ENCODE results near the gene LPCAT1. TPM values are rescaled to one million over a fixed set of nuclear protein-coding genes. Genes with fewer than 3 reads are reported as not detected.

LPCAT1 gene
- total RNA-seq, 2 donors from 2014 or later, result 53.9 to 54.6 TPM

DNA sequence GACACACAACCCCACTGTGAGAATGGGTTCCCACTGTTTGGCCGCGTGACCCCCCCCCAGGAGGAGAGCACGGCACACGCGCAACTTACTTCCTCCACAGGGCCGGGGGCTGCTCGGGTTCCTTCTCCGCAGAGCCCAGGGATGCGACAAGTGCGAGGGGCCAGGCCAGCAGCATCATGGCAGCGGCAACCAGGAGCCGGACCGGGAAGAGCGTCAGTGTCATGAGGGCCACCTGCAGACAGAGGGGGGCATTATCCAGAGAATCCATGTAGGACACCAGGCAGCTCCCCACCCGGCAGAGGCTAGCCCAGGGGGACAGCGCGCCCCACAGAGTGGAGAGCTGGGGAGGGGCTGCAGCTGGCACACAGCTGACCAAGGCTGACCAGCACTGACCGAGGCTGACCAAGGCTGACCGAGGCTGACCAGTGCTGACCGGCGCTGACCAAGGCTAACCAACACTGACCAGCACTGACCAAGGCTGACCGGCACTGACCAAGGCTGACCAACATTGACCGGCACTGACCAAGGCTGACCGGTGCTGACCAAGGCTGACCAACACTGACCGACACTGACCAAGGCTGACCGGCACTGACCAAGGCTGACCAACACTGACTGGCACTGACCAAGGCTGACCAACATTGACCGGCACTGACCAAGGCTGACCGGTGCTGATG, 22.3 kb downstream of the LPCAT1 start:
- Histone ChIP-seq H3K27ac (no peak overlapping the region), H3K4me3 (no peak overlapping the region), H3K27me3 (replicated peaks; ENCODE audit: insufficient read depth) (no peaks in the 10 kb centered on the region), H3K36me3 (no peaks in the 10 kb centered on the region), H3K4me1 (ENCODE audit: control insufficient read depth in 1 of 2, low read depth in 2 of 2) (peaks cover 24 to 48% of the 10 kb centered on the region in 2 donors), H3K9me3 (no peaks in the 10 kb centered on the region)
- DNase-seq (ENCODE audit: low spot score) (no peak), ATAC-seq (ENCODE audit: insufficient number of reproducible peaks, low FRiP score, low read depth) (no peak)
- TF ChIP-seq, protein P1, sequence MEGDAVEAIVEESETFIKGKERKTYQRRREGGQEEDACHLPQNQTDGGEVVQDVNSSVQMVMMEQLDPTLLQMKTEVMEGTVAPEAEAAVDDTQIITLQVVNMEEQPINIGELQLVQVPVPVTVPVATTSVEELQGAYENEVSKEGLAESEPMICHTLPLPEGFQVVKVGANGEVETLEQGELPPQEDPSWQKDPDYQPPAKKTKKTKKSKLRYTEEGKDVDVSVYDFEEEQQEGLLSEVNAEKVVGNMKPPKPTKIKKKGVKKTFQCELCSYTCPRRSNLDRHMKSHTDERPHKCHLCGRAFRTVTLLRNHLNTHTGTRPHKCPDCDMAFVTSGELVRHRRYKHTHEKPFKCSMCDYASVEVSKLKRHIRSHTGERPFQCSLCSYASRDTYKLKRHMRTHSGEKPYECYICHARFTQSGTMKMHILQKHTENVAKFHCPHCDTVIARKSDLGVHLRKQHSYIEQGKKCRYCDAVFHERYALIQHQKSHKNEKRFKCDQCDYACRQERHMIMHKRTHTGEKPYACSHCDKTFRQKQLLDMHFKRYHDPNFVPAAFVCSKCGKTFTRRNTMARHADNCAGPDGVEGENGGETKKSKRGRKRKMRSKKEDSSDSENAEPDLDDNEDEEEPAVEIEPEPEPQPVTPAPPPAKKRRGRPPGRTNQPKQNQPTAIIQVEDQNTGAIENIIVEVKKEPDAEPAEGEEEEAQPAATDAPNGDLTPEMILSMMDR (IDR thresholded peaks at IDR 0.05), result no peak

DNA sequence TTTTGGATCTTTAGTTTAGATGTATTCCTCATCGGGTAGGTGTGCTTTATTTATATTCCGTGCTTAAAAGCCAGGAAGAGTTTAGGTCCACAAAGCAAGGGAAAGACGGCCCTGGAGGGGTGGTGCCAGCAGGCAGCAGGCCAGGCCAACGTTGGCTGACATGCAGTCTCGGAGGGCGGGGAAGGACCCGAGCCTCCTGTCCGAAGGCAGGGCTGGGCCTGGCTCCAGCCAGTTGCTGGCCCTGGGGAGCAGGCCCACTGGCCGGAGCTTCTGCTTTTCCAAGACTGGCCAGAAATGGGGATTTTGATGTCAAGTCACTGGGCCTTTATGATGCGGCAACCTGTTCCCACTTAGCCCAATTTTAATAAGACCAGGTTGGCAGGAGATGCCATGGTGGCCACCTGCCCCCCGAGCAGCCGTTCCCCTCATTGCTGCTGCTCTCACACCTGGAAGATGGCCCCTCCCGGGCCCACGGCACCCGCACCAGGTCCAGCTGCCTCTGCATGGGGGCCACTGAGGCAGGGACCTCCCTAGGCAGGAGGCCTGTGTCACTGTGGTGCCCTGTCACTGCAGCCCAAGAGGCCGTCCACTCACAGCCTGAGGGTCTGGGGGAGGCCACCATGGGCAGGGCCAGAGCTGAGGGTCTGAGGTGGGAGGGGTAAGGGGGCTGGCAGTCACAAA, 23.2 kb downstream of the LPCAT1 start:
- ATAC-seq (ENCODE audit: insufficient number of reproducible peaks, low FRiP score, low read depth) (no peak), DNase-seq (ENCODE audit: low spot score) (no peak)
- Histone ChIP-seq H3K36me3 (peaks cover 2% of the 10 kb centered on the region), H3K27ac (no peak overlapping the region), H3K9me3 (no peaks in the 10 kb centered on the region), H3K27me3 (replicated peaks; ENCODE audit: insufficient read depth) (no peaks in the 10 kb centered on the region), H3K4me1 (ENCODE audit: control insufficient read depth in 1 of 2, low read depth in 2 of 2) (peaks cover 24 to 48% of the 10 kb centered on the region in 2 donors), H3K4me3 (no peak overlapping the region)
- TF ChIP-seq, protein P1 (IDR thresholded peaks at IDR 0.05), result no peak

DNA sequence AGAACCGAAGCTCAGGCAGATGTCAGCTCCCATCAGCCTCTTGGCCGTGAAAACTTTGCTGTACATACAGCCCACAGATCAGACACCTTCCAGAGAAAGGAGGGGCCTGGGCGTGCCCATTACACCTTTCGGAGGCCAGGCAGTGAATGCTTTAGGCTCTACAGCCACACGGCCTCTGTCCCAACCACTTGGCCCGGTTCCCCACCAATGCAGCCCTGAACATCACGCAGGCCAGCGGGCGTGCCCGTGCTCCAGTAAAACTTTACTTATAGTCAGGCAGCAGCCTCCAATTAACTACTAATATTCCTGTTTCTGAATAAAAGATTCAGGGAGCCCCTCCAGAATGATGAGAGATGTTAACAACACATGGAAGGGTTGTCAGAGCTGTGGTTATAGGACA, 23.9 kb downstream of the LPCAT1 start:
- no peak for ATAC-seq (ENCODE audit: insufficient number of reproducible peaks, low FRiP score, low read depth)
- H3K27ac ChIP-seq, result no peak overlapping the region

DNA sequence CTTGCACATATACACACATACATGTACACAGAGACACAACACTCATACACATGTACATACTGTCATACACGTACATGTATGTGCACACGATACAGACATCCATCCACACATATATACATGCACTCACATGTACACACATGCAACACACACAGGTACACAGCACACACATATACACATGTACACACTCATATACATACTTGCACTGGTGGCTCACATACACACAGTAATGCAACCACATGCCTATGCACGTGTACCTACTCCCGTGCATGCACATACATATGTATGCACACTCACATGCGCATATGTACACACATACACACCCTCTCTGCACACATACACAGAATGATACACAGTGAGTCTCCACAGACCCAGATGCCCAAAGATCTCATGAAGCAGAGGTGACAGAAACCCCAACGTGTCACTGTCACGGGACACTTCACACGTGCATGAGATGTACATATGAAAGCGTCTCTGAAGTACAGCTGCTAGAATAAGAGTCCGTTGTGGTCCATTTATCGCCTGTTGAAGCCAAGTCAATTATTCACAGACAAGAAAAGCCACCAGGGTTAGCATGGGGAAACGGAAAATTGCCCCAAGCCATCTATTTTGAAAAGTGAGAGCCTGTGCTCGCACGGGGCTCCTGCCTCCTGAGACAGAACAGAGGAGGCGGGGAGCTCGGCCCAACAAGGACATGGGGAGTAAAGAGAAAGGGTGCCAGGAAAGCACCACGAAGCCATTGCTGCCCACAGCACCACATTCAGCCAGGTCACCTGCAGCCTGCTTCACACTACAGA, 24.9 kb downstream of the LPCAT1 start:
- DNase-seq (ENCODE audit: low spot score) (no peak), ATAC-seq (ENCODE audit: insufficient number of reproducible peaks, low FRiP score, low read depth) (no peak)
- TF ChIP-seq, protein P1 (IDR thresholded peaks at IDR 0.05), result no peak
- H3K36me3 ChIP-seq, result peaks cover 2% of the 10 kb centered on the region
- H3K4me1 ChIP-seq (ENCODE audit: control insufficient read depth in 1 of 2, low read depth in 2 of 2), result peaks cover 16 to 41% of the 10 kb centered on the region in 2 donors
- no peak overlapping the region for H3K27ac ChIP-seq
- no peaks in the 10 kb centered on the region for H3K9me3 ChIP-seq
- H3K4me3 ChIP-seq, result no peak overlapping the region
- no peaks in the 10 kb centered on the region for H3K27me3 ChIP-seq (replicated peaks; ENCODE audit: insufficient read depth)

More for the DNA sequence above, 23.9 kb downstream of the LPCAT1 start:
- DNase-seq (ENCODE audit: low spot score), result no peak
- H3K27me3 ChIP-seq (replicated peaks; ENCODE audit: insufficient read depth), result no peaks in the 10 kb centered on the region
- TF ChIP-seq, protein P1 (IDR thresholded peaks at IDR 0.05), result no peak
- H3K4me3 ChIP-seq, result no peak overlapping the region
- H3K36me3 ChIP-seq, result peaks cover 2% of the 10 kb centered on the region
- no peaks in the 10 kb centered on the region for H3K9me3 ChIP-seq
- peaks cover 24 to 48% of the 10 kb centered on the region in 2 donors for H3K4me1 ChIP-seq (ENCODE audit: control insufficient read depth in 1 of 2, low read depth in 2 of 2)

All from thoracic aorta (tissue), 2 donors.